Fibroblast of the conjunctiva (primary cell): Measurements from ENCODE around the gene MOSMO.

Source experiments
- DNase-seq: peaks from one replicate; pipeline ENCODE4 v3.0.0-alpha.2; 2010; ENCODE audit warnings: low read depth

The MOSMO gene

DNA sequence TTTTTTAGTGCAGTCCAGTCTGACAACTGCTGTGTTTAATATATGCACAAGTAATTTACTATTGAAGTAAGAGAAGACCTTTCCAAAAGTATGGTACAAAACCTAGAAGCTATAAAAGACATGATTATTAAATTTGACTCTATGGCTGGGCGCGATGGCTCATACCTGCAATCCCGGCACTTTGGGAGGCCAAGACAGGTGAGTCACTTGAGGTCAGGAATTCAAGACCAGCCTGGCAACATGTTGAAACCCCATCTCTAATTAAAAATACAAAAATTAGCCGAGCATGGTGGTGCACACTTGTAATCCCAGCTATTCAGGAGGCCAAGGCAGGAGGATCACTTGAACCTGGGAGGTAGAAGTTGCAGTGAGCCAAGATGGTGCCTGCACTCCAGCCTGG is 43.1 kb downstream of the MOSMO start:
- no peak for DNase-seq

DNA sequence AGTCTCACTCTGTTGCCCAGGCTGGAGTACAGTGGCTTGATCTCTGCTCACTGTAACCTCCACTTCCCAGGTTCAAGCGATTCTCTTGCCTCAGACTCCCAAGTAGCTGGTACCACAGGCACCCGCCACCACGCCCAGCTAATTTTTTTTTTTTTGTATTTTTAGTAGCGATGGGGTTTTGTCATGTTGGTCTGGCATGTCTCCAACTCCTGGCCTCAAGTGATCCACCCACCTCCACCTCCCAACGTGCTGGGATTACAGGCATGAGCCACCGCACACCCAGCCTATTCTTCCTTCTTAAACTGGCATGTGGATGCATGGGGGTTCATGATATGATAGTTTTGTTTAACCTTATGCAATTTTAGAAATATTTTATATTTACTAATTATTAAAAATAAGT is 45.1 kb downstream of the MOSMO start:
- DNase-seq: no peak

DNA sequence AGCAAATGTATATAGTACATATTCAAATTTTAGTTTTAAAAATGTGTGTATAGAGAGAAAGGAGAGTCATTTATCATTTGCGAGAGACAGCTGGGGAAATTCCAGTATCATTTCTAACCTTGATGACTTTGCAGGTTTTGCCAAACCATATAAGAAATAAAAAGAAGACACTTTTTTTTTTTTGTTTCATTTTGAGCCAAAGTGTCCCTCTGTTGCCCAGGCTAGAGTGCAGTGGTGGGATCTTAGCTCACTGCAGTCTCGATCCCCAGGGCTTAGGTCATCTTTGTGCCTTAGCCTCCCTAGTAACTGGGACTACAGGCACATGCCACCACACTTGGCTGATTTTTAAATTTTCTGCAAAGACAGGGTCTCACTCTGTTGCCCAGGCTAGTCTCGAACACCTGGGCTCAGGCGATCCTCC is 46.0 kb downstream of the MOSMO start:
- DNase-seq: no peak

DNA sequence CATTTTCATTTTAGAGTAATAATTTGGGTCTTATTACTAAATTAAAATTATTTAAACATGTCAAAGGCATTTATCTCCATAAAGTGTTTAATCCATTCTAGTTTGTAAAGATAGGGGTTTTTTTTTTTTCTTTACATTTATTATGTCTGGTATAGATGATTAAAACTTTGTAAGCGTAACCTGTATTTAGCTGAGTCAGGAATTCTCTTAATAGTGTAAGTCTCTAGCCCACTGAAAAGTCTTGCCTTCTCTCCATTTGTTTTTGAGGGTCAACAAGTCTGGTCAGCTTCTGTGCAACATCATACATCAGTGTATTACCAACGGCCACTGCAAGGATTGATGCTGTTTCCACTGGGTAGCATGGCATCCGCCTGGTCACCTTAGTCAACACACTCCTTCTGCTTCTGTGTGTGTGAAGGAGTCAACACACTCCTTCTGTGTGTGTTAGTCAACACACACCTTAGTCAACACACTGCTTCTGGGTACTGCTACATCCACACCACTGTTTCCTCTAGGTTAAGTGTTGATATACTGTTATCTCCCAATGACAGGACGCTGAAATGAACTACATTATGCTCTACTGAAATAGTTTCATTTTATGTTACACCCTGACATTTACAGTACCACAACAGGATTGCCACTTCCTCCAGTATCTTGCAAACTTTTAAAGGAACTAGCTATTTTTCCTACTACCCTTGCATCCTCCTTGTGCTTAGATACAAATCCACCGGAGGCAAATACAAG is 47.1 kb downstream of the MOSMO start:
- DNase-seq: no peak

DNA sequence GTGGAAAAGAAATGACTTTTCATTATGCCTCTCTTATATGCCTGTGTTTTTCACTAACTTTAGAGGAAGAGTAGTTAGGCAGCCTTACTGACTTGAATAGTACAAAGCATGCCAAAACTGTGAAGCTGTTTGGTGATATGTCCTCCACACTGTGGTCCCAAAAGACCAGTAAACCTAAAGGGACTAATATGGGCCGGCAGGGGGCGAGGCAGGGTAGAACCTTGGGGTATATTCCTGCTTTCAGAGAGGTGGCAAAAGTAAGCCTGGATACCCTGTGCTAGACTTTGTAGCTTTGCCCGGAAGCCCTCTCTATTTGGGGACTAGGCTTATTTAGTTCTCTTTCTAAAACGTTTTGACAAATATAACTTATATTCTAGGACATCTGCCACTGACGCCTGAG is 48.0 kb downstream of the MOSMO start:
- DNase-seq: no peak

DNA sequence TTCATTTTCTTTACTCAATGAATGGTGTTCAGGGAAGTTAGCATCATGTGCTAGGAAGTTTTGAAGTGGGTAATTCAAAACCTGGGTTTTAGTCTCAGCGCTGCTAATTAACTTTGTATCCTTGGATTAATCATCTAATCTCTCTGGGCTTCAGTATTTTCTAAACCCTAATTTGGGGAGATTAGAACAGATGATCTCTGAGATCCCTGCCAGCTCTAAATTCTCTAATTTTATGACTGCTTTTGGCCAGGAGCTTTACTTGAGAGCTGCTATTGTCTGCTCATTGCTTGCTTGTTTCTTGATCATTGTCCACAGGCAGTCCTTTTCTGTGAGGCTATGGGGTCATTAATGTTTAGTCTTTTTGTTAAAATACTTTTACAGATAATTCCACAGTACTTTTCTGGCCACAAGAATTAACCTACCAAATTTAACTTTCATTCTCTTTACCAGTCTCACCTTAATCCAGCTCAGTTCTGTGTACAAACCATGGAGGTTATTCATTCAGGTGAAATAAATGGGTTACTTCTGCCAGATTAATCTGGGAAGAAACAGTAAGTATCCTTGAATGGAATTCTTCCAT is 56.1 kb downstream of the MOSMO start:
- DNase-seq: no peak

DNA sequence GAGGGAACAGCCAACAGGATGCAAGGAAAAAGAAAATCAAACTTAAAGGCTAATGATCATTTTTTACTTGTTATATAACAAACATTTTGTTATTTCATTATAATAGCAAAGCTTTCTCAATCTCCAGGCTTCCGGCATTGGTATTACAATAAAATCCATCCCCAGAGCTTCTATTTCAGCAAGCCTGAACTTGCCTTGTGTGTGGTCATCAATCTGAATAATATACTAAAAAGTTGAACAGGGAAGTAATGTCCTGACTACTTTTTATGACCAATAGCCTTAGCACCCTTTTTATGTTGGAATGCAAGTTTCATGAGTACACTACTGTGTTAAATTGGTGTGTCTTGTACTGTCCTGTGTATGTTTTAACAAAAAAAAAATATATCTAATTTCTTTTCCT is 57.3 kb downstream of the MOSMO start:
- no peak for DNase-seq

DNA sequence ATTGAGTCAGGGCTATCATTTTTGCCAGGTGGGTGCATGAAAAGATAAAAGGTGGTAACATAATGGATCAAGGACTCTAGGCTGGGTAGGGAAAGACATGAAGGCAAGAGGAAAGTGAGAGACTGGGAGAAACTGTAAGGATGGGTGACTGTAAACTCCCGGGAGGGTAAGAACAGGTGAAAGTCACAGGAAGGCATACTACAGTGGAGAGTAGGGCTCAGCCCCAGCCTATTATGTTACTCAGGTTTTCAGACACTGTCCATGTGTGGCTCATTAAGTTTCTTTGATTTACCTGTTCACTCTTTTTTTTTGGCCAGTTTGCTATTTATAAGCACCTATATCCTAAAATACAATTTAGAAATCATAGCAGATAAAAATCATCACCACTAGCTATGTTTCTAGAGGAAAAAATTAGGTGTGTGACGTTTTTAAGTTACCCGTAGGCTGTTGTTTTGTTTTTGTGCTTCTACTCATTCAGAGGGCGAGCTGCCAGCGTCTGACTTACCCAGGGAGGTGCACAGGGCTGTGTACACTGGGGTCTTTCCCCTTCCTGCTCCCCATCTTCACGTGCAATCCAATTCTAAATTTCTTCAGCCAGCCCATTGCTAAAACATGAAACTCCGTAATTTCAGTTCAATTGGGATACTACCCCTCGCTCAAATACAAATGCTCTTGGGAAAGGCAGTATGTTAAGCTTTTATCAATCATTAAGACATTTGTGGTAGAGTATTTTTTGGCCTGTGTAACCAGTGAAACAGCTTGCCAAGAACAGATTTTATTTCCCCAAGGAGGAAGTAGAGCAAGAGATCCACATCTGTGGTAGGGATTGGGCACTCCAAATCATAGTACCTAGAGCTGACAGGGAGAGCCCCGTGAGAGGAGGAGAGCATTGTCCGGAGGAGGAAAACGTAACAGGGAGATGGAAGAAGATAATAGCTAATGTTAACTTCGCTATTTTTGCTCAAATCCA is 62.7 kb downstream of the MOSMO start:
- peak; percentile 13 for DNase-seq

DNA sequence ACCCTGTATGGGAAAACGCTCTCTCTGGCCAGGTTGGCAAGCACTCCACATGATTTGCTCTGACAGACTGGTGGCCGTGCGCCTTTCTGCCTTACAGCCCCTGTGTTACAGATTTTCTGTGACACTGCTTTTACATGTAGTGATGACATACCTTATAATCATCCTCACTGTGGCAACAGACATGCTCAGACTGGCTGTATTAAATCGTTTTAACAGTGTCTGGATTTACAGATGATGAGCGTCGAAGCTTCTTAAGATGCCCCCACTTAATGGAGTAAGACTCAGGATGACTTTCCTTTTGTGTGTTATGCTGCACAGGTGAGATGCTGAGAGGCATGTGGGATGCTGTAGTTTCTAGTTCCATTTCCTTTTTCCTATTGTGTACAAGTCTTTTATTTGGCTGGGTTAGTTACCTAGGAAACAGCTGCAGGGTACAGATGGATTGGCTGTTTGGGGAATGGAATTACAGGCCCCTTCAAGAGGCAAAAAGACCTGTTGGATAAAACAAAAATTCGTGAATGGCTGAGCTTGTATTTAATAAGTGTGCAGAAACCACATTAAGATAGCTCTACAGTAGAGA is 63.5 kb downstream of the MOSMO start:
- no peak for DNase-seq

DNA sequence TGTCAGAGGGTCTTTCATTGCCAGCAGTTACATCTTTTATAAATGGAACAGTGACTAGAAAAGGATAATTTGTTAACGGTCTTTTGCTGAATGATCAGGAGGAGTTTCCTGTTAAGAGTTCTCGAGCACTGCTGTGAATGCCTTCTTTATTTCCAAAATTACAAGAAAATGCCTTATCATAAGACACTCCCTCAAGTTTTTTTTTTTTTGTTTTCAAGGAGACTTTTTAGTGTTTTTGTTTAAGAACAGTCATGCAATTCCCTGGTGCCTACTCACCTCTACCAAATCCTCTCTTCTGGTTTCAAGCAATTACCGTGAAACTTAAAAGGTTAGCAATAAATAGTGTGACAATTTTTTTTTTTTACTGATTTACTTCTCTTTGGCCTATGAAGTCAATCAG is 65.4 kb downstream of the MOSMO start:
- DNase-seq: no peak

DNA sequence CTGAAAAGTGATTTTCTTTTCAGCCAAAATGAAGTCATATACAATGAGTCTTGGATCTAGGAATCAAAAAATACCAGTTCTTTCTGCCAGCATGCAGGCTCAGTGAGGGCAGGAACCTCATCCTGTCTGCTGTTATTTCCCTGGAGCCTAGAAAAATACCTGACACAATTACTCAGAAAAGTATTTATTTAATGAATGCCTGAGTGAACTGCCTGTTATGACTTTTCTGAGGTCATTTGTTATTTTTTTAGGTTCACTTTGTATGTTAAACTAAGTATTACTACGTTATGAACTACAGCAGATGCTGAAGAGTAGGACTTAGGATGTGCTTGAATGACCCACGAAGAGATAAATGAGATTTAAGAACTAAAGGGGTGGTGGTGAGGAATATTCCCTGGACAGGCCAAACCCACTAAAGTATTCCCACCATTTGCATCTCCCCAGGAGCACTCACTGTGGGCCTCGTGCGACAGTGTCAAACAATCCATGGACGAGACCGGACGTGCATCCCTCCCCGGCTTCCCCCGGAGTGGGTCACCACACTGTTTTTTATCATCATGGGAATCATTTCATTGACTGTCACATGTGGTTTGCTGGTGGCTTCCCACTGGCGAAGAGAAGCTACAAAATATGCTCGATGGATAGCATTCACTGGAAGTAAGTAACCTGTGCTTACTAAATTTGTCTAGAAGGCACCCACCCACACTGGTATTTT is 67.3 kb downstream of the MOSMO start:
- DNase-seq: no peak

DNA sequence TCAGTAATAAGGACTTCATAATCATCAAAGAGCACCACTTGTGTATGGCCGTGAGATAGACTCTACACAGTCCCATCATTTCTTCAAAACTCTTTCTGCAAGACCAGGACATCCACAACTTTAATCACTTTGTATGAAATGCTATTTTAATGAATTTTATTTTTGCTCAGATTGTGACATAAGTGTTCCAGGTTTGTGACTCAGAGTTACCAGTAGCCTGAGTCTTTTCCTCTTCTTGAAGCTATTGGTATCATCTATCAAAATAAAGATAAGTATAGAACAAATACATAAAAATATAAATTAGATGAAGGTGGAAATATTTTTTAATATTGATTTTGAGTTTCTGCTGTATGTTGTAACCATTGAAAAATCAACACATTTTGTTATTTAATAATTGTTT is 67.9 kb downstream of the MOSMO start:
- DNase-seq: no peak

DNA sequence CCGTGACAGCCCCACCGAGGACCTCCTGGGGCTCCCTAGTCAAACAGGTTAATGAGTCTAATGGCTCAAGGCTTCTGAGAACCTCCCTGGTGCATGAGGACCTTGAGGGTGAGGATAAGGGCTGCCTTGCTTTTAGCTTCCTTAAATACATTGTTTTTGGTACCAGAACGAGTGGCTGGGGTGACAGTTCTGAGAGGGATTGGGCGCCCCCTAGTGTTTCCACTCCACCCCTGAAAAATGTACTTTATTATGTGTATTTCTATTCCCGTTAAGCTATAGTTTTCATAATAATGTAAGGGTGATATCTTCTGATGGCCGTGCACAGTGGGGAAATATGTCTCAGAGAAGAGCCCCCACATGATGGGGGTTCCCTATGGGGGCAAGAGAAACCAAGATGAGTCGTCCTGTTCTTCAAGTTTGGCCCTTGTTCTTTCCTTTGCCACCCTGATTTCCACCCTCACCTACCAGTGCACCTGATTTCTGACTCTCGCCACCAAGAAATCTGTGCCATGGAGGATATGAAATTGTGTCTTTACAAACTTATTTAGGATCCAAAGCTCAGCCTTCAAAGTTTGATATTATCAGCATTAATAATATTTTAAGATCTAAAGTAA is 69.9 kb downstream of the MOSMO start:
- peak; percentile 43 for DNase-seq

DNA sequence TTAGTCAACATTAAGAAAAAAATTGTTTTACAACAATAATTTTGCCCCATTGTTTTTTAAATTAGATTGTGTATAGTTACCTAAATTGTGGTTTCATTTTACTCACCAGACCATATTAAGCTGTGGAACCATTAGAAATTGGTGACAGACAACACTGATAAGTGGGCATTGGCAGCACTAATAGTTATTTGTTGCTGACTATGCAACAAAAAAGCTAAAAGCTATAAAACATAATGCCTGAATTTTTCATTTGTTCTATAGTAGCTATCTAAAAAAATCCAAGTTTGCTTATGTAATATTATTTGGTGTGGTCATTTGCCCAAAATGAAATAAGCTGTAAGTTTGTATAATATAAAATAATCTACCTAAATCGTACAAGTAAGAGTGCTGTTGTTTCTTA is 70.7 kb downstream of the MOSMO start:
- DNase-seq: no peak

DNA sequence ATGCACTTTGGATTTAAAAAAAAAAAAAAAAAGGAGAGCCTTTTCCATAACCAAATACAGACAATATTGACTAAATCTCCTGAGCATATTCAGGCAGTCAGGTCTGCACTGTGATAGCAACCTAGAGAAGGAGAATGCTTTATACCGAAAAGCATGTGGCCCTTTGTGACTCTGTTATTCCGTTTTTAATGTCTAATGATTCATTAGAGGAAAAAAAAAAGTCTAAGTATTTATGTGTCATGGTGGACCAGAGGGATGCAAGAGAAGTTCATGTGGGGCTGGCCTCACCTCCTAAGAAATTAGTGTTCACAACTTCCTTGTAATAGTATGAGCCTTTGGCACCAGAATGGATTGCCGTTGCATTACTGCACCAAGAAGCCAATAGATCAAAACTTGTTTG is 73.1 kb downstream of the MOSMO start:
- no peak for DNase-seq

DNA sequence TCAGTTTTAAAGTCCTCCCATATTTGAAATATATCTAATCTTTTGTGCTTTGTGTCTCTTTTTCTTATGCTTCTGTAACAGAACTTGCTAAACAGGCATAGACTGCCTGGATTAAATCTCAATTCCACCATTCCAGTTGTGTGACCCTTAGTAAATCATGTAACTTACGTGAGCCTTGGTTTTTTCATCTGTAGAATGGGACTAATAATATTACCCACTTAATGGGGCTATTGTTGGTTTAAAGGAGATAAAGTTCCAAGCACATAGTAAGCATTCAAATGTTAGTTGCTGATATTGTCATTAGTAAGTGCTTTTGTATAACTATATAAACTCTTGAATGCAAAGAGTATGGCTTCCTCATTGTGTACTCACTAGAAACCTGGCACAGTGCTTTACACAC is 78.5 kb downstream of the MOSMO start:
- no peak for DNase-seq

DNA sequence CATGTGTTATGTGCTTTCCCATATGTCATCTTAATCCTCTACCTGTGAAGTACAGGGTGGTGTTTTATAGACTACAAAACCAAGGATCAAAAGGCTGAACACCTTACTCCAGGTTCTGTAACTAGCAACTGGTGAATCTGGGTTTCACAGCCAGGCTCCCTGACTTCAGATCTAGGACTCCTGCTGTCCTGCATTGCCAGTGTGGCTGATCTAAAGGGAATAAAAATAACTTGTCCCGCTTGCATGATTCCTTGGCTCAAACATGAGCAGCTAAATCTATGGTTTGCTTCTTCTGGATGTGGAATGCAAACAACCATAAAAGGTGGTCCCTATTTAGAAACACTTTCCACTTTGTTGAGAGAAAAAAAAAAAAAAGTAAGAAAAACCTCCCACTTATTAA is 80.7 kb downstream of the MOSMO start:
- no peak for DNase-seq

DNA sequence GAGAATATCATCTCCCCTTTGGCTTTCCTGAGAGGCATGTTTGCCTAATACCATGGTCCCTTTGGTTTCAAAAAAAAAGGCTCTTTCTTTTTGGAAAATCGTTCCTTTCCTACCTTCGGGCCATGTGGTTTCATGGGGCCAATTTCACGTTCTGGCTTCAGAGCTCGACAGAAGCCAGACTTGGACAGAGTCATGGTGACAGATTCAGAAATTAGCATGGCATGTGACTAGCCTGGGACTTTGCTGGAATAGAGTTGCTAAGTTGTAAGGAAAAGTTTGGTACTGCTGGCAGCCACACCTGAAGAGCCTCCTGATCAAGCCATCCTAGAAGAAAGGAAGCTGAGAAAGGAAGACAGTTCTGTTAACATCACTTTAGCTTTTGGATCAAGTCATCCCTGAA is 82.0 kb downstream of the MOSMO start:
- DNase-seq: no peak

DNA sequence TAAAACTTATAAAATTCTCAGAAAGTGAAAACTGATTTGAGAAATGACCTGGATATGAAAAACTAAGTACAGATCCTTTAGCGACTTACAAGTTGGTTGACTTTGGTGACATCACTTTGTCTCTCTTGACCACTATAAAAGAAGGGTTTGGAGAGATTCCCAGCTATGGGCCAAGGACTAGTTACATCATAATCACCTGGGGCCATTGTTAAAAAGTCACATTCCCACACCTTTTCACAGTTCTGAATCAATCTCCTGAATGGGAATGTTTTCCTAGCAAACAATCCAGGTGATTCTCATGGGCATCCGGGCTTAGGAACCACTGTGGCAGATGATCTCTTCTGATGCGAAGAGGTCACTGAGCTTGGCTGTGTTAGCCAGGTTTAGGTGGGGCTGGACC is 83.8 kb downstream of the MOSMO start:
- DNase-seq: no peak

DNA sequence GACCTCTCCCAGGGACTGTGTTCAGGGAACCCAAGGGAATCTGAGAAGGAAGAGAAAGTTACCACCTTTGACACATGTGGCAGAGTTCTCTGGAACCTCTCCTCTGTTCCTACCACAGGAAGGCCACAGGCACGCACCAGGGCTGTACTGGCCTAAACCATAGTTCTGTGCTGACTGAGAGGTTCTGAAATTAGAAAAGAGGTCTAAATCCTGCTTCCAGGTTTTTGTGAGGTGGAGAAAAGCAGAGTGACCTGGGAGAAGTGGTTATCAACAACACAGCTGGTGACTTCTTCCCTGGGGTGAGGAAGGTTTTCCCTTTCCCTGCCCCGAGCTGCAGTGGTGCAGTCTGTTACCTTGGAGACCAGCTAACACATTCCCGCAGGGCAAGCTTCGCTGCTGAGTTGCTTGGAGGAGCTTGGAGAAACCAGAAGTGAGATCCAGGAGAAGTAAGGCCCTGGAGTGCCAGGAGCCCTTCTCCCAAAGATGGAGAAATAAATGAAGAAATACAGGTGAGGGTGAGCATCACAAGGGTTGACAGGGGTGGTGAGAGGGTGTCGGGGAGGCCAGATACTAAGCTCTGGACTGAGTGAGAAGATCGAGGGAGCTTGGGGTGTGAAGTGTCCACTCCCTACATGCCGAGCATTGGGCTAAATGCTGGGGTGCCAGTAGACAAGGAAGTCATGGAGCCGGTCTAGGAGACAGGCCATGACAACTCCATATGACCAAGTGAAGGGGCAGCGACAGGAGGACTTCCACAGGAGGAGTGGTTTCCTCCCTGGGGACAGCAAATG is 84.4 kb downstream of the MOSMO start, which contains the start of gene VWA3A:
Gene VWA3A (plus strand): TSS at position 399 of the 791 bp plus-strand sequence. CDS start 97 bp downstream, at position 496.
- DNase-seq: peak; percentile 9

DNA sequence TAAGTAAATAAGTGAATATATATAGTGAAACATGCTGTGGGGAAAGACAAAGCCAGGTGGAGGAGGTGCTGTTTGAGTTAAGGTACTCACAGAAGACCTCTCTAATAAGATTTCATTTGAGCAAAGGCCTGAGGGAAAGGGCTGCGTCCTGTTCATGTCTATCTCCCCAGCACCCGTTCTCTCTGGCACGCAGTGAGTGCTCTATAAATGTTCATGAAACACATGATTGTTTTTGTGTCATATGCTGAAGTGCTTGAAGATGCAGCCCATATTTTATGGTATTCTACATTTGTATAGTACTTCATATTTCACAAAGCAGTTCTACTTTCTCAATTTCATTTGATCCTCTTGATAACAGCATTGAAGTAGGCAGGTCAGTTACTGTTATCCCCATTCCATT is 85.4 kb downstream of the MOSMO start:
- DNase-seq: no peak
